Mucosa of stomach (tissue), 1 donor: Measurements from ENCODE around the gene OASL.
A peak's percentile ranks its signal among the peaks of the same experiment; 100 is the strongest.
"Not testable (repeated sequence)": the region's sequence is repeated elsewhere in the genome, so short reads cannot be mapped to it uniquely, and the experiment has no call there.

Source experiments
- H3K27me3 ChIP-seq: one replicate; pipeline ENCODE4 v1.7.0; 2013; ENCODE audit warnings: mild to moderate bottlenecking, low read length; ENCODE audit not compliant: control insufficient read depth, insufficient read depth
- H3K36me3 ChIP-seq: one replicate; pipeline ENCODE4 v1.7.0; 2013; ENCODE audit warnings: low read length; ENCODE audit not compliant: control insufficient read depth, insufficient read depth
- H3K4me1 ChIP-seq: one replicate; pipeline ENCODE4 v1.7.0; 2013; ENCODE audit warnings: mild to moderate bottlenecking, low read length; ENCODE audit not compliant: control insufficient read depth, insufficient read depth
- H3K4me3 ChIP-seq: one replicate; pipeline ENCODE4 v1.7.0; 2013; ENCODE audit warnings: low read length
- H3K9ac ChIP-seq: one replicate; pipeline ENCODE4 v1.7.0; 2013; ENCODE audit warnings: mild to moderate bottlenecking, low read length, moderate library complexity
- H3K9me3 ChIP-seq: one replicate; pipeline ENCODE4 v1.7.0; 2013; ENCODE audit warnings: mild to moderate bottlenecking, low read length, moderate library complexity; ENCODE audit not compliant: control insufficient read depth
- donor health status: Pancreatic carcinoma.

Gene OASL

GRCh38 chr12:121072147-121072546 lies 33.1 kb upstream of the OASL start:
- Histone ChIP-seq H3K9ac (no peak overlapping the region), H3K36me3 (no peaks in the 10 kb centered on the region), H3K4me3 (no peak overlapping the region), H3K9me3 (no peaks in the 10 kb centered on the region), H3K27me3 (no peaks in the 10 kb centered on the region), H3K4me1 (no peaks in the 10 kb centered on the region)

- H3K27me3 ChIP-seq: no peaks in the 10 kb centered on the region
- H3K36me3 ChIP-seq: no peaks in the 10 kb centered on the region
- no peak overlapping the region for H3K9ac ChIP-seq
These were observed 30.2 kb upstream of the OASL start for GRCh38 chr12:121069206-121069605.

GRCh38 chr12:121065345-121065744 lies 26.3 kb upstream of the OASL start:
- H3K36me3 ChIP-seq: no peaks in the 10 kb centered on the region
- no peak overlapping the region for H3K4me3 ChIP-seq
- H3K27me3 ChIP-seq: no peaks in the 10 kb centered on the region
- peaks cover 4% of the 10 kb centered on the region for H3K4me1 ChIP-seq
- H3K9ac ChIP-seq: no peak overlapping the region
- no peaks in the 10 kb centered on the region for H3K9me3 ChIP-seq

More at GRCh38 chr12:121069206-121069605, 30.2 kb upstream of the OASL start:
- Histone ChIP-seq H3K4me3 (no peak overlapping the region), H3K4me1 (no peaks in the 10 kb centered on the region), H3K9me3 (no peaks in the 10 kb centered on the region)

- not testable (repeated sequence) for H3K27me3 ChIP-seq, H3K36me3 ChIP-seq, H3K9ac ChIP-seq, H3K9me3 ChIP-seq, H3K4me3 ChIP-seq
- peaks cover 11% of the 10 kb centered on the region for H3K4me1 ChIP-seq
These were observed 25.5 kb upstream of the OASL start for GRCh38 chr12:121064586-121064985.

- no peaks in the 10 kb centered on the region for H3K27me3 ChIP-seq
- no peak overlapping the region for H3K4me3 ChIP-seq
- peaks cover 13% of the 10 kb centered on the region for H3K4me1 ChIP-seq
- no peaks in the 10 kb centered on the region for H3K9me3 ChIP-seq
- H3K36me3 ChIP-seq: no peaks in the 10 kb centered on the region
- no peak overlapping the region for H3K9ac ChIP-seq
These were observed 25.1 kb upstream of the OASL start for GRCh38 chr12:121064116-121064515.

GRCh38 chr12:121062391-121063045 lies 23.5 kb upstream of the OASL start:
- peaks cover 13% of the 10 kb centered on the region for H3K4me1 ChIP-seq
- H3K36me3 ChIP-seq: no peaks in the 10 kb centered on the region
- H3K9me3 ChIP-seq: no peaks in the 10 kb centered on the region
- H3K27me3 ChIP-seq: no peaks in the 10 kb centered on the region
- H3K9ac ChIP-seq: no peak overlapping the region
- H3K4me3 ChIP-seq: no peak overlapping the region

GRCh38 chr12:121061831-121062230 lies 22.8 kb upstream of the OASL start:
- H3K4me3 ChIP-seq: no peak overlapping the region
- H3K27me3 ChIP-seq: no peaks in the 10 kb centered on the region
- H3K9ac ChIP-seq: no peak overlapping the region
- H3K4me1 ChIP-seq: peaks cover 13% of the 10 kb centered on the region
- H3K36me3 ChIP-seq: no peaks in the 10 kb centered on the region
- H3K9me3 ChIP-seq: no peaks in the 10 kb centered on the region

GRCh38 chr12:121060149-121061001 lies 21.3 kb upstream of the OASL start:
- H3K4me3 ChIP-seq: peak overlapping the region; percentile 51
- H3K36me3 ChIP-seq: no peaks in the 10 kb centered on the region
- H3K9ac ChIP-seq: peak overlapping the region; percentile 91
- H3K9me3 ChIP-seq: no peaks in the 10 kb centered on the region
- H3K4me1 ChIP-seq: peaks cover 13% of the 10 kb centered on the region
- no peaks in the 10 kb centered on the region for H3K27me3 ChIP-seq

- H3K9ac ChIP-seq: no peak overlapping the region
- H3K36me3 ChIP-seq: no peaks in the 10 kb centered on the region
- no peaks in the 10 kb centered on the region for H3K27me3 ChIP-seq
- peaks cover 13% of the 10 kb centered on the region for H3K4me1 ChIP-seq
- H3K4me3 ChIP-seq: no peak overlapping the region
- H3K9me3 ChIP-seq: no peaks in the 10 kb centered on the region
These were observed 20.2 kb upstream of the OASL start for GRCh38 chr12:121059031-121059898.

- Histone ChIP-seq H3K36me3 (no peaks in the 10 kb centered on the region), H3K9me3 (no peaks in the 10 kb centered on the region), H3K4me3 (no peak overlapping the region), H3K27me3 (no peaks in the 10 kb centered on the region), H3K9ac (no peak overlapping the region), H3K4me1 (peaks cover 13% of the 10 kb centered on the region)
These were observed 18.7 kb upstream of the OASL start for GRCh38 chr12:121057794-121058193.

- Histone ChIP-seq H3K9ac (no peak overlapping the region), H3K9me3 (no peaks in the 10 kb centered on the region), H3K4me3 (no peak overlapping the region), H3K36me3 (no peaks in the 10 kb centered on the region), H3K27me3 (peaks cover 3% of the 10 kb centered on the region), H3K4me1 (no peaks in the 10 kb centered on the region)
These were observed 14.7 kb upstream of the OASL start for GRCh38 chr12:121053706-121054105.

- Histone ChIP-seq H3K27me3 (peaks cover 3% of the 10 kb centered on the region), H3K9me3 (no peaks in the 10 kb centered on the region), H3K4me1 (peaks cover 13% of the 10 kb centered on the region), H3K36me3 (no peaks in the 10 kb centered on the region), H3K4me3 (no peak overlapping the region), H3K9ac (no peak overlapping the region)
These were observed 11.7 kb upstream of the OASL start for GRCh38 chr12:121050725-121051124.
